GM19238 (cell line): ENCODE measurements around the gene MEIS2.

Source experiments
- DNase-seq: peaks from one replicate; pipeline ENCODE4 v3.0.0; 2011; ENCODE audit warnings: low spot score; ENCODE audit not compliant: insufficient read length

The MEIS2 gene

GRCh38 chr15:36901012-36901411 is 199.3 kb downstream of the MEIS2 start:
- DNase-seq, result no peak

DNA sequence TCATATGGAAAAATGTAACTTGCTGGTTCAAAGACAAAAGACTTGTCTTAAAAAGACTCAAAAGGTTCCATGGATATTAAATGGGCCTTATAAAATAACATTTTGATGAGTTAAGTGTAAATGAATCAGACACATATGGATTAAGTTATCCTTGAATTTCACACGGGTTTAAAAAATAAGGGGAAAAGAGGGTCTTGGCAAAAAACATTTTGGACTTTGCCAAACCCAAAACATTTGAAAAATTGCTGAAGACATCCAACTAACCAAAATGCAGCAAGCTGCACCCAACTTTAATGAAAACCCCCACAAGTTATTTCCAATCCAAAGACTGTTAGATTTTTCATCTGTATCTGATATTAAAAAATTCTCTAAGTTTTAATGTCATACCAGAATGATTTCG is 200.7 kb downstream of the MEIS2 start:
- no peak for DNase-seq

GRCh38 chr15:36898536-36899126 is 201.7 kb downstream of the MEIS2 start:
- no peak for DNase-seq

GRCh38 chr15:36897834-36898233 is 202.5 kb downstream of the MEIS2 start:
- DNase-seq, result no peak

- DNase-seq, result no peak
Measured at GRCh38 chr15:36896949-36897348, 203.4 kb downstream of the MEIS2 start.

DNA sequence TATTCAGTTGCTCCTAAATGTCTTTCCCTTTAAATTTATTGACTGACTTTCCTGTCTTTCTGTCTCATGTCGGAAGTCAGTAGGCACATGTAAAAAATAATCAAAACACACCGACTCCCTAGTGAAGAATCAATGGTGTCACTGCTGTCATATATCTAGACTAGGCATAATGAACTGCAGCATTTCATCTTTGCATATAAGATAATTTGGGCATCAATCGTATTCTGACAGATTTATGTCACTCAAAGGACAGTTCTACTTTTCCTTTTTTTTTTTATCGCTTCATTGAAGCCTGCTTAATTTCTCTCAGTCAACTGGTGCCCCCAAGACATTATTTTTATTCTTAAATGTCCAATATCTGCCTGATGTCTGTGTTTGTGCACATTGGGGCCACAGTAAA is 206.3 kb downstream of the MEIS2 start:
- DNase-seq, result no peak

GRCh38 chr15:36893276-36893675 is 207.1 kb downstream of the MEIS2 start:
- DNase-seq, result no peak

- DNase-seq, result no peak
Measured at GRCh38 chr15:36888011-36888992, 212.0 kb downstream of the MEIS2 start.

DNA sequence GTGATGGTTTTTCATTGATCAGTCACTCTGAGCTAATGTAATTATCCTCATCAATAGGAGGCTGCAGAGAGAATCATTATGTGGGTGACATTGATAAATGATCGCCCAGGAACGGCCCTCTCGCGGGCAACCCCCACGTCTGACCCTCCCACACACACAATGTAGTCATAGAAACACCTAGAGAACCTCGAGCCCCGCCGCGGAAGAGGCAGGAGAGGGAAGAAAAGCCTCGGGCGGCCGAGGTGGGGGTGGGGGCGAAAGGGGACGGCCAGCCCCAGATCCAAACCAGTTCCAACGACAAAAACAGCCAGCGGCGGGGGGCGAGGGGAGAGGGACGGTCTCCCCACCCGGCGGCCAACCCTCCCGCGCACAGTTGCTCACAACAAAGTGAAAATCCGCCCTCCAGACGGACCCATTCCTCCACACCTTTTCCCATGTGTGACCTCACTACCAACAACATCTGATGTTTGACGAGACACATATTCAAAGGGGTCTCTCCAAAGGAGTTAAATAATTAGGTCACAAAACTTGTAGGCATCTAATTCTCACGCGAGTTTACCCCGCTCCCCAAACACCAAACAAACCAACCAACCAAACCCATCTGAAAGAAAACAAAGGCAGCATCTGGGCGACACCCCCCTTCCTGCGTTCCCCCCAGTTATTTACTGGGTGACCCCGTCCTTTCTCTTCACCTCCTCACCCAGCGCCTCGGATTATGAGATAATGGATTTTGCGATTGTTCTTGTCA is 213.0 kb downstream of the MEIS2 start:
- no peak for DNase-seq

DNA sequence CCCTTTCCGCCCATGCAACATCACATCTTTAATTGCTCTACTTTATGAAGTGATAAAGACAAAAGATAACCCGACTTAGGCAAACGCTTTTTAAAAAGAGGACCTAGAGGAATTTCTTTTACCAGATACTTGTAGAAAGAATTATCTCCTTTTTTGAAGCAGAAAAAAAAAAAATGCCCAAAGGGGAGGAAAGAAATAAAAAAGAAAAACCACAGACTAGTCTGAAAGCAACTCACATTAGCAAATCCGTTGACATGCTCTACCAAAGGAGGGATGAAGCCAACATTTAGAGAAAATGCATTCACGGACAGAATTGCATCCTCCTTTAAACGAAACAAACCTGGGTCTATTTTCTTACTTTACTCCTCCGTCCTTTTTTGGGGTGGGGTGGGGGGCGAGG is 213.6 kb downstream of the MEIS2 start:
- no peak for DNase-seq

DNA sequence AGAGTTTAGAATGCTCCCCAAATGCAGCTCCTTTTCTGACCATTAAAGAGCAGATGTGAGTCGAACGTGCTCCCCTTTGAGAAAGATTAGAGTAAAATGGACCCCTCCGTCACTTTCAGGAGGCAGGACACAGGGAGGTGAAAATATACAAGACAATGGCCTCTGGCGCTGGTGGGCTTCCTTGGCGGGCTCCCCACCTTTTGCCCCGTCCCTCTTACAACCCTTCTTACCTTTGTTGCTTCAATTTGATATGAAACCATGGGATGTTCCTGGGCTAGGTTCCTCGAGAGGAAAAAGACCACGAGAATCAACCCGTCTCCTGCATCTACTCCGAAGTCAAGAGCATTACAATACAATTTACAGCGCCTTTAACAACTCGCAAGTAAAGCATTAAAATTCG is 214.2 kb downstream of the MEIS2 start:
- no peak for DNase-seq

DNA sequence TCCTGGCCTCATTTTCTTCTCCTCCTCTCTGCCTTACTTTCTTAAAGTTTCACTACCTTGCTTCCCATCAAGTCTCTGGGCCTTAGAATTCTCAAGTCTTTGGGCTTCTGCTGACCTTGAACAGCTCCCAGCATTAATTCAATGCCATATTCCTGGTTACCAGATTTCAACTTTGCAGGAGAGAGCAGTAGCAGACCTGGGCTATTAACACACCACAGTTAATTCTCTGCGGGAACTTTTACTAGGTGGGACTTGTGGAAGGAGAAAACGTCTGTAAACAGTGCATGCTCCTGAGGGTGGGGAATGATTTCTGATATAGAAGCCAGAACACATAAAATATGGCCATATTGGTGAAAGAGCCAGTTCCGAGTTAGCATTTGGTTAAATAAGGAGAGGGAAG is 214.6 kb downstream of the MEIS2 start:
- DNase-seq, result no peak

- DNase-seq, result no peak
Measured at GRCh38 chr15:36884936-36885635, 215.3 kb downstream of the MEIS2 start.

GRCh38 chr15:36884518-36884875 is 215.9 kb downstream of the MEIS2 start:
- DNase-seq, result no peak

DNA sequence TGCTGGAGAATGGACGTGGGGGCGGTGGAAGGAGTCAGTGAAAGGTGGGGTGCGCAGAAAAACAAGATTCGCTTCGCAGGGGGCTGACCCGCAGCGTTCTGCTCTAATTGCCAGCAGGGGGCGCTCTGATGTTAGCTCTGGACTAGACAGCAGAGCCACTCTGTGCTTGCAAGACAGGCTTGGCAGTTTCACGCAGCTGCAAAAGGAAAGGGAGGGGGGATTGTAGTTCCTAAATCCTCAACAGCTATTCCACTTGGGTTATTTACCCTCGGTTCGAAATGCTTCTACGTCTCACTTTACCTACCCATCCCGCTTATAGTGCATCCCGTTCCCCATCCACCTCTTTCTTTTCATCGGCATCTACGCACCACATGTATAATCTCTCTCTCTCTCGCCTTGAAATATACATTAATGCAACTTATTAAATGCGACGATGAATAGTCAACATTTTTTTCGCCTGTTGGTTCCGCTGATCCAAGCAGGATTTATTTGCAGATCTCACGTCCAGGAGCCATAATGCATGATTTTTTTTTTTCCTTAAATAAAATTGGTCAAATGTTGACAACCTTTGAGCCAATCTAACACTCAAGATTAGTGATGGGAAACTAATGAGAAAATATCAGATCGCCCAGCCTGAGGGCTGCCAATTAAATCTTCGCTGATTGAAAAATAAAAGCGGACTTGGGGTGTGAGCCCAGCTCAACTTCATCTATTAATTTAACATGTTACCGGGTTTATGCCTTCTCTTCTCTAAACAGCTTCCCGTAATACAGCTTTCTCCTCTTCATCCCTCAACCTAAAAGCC is 216.4 kb downstream of the MEIS2 start:
- peak; percentile 56 for DNase-seq

DNA sequence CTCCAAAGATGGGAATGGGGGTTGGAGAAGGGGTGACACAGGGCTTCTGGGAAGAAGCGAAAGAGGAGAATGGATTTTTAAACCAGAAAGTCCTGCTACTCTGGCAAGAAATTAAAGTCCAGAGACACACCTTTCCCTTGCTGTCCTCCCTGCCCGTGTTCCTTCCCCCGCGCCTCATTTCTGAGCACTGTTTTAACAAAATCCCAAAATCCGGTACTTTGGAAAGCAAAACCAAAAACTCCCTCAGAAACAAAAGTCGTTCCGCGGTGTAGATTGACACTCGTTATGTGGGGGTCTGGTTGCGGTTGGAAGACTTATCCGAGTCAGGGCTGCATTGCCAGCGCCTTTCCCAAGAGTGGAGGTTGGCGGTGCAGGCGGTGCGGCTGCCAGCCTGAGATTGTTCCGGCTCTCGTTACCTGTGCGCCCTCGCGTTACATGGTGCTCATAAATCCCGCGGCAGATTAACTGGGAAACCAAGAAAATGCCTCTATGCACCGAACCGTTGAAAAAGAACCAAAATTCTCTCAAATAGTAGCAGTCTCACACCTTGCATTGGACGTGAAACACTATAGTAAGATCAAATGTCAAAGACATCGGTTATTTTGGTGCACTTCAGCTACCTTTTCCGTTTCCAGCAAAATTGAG is 217.7 kb downstream of the MEIS2 start:
- no peak for DNase-seq

- DNase-seq, result no peak
Measured at GRCh38 chr15:36882056-36882455, 218.3 kb downstream of the MEIS2 start.

- DNase-seq, result no peak
Measured at GRCh38 chr15:36881516-36881915, 218.8 kb downstream of the MEIS2 start.

- DNase-seq, result no peak
Measured at GRCh38 chr15:36880913-36881460, 219.4 kb downstream of the MEIS2 start.
